ENCODE measurements around the gene MFSD2B.

The MFSD2B gene

GRCh38 chr2:23988371-23988770 lies 21.5 kb upstream of the MFSD2B start:
- Histone ChIP-seq H3K4me3 (ENCODE audit: low read length, poor library complexity, severe bottlenecking) (no peak overlapping the region), H2AFZ (ENCODE audit: low read length) (no peak overlapping the region), H3K9me2 (replicated peaks; ENCODE audit: low read depth, low read length) (no peaks in the 10 kb centered on the region), H3K79me2 (ENCODE audit: insufficient read depth, low read length) (no peaks in the 10 kb centered on the region), H3K36me3 (ENCODE audit: insufficient read depth, low read length) (peaks cover 21% of the 10 kb centered on the region; the same call in 1 of the 2 replicates), H3K4me1 (ENCODE audit: insufficient read depth, low read length, poor library complexity, severe bottlenecking) (no peaks in the 10 kb centered on the region), H3K9ac (ENCODE audit: low read depth, low read length, poor library complexity, severe bottlenecking) (no peak overlapping the region), H3K4me2 (ENCODE audit: low read depth, low read length, poor library complexity, severe bottlenecking) (no peak overlapping the region), H3F3A (ENCODE audit: low read depth) (no peaks in the 10 kb centered on the region), H3K27me3 (ENCODE audit: insufficient read depth, low read length, poor library complexity, severe bottlenecking) (no peaks in the 10 kb centered on the region), H3K9me3 (ENCODE audit: insufficient read depth, low read depth, low read length) (no peaks in the 10 kb centered on the region), H4K20me1 (ENCODE audit: insufficient read depth, low read length, poor library complexity, severe bottlenecking) (no peaks in the 10 kb centered on the region)
- peak; percentile 67 for TF ChIP-seq CTCF (conservative IDR thresholded peaks at IDR 0.05; ENCODE audit: low read length)
- no peak for TF ChIP-seq EZH2phosphoT487 (IDR thresholded peaks at IDR 0.05; ENCODE audit: borderline replicate concordance)

GRCh38 chr2:23992931-23993330 lies 17.0 kb upstream of the MFSD2B start:
- peaks cover 5% of the 10 kb centered on the region; the same call in 1 of the 2 replicates for H3K36me3 ChIP-seq (ENCODE audit: insufficient read depth, low read length)
- H3K4me2 ChIP-seq (ENCODE audit: low read depth, low read length, poor library complexity, severe bottlenecking) = no peak overlapping the region
- TF ChIP-seq CTCF (conservative IDR thresholded peaks at IDR 0.05; ENCODE audit: low read length) (no peak), EZH2phosphoT487 (IDR thresholded peaks at IDR 0.05; ENCODE audit: borderline replicate concordance) (no peak)
- no peaks in the 10 kb centered on the region for H3K9me3 ChIP-seq (ENCODE audit: insufficient read depth, low read depth, low read length)
- no peaks in the 10 kb centered on the region for H3K9me2 ChIP-seq (replicated peaks; ENCODE audit: low read depth, low read length)
- H3K79me2 ChIP-seq (ENCODE audit: insufficient read depth, low read length) = no peaks in the 10 kb centered on the region
- no peak overlapping the region for H2AFZ ChIP-seq (ENCODE audit: low read length)
- H3K4me3 ChIP-seq (ENCODE audit: low read length, poor library complexity, severe bottlenecking) = no peak overlapping the region
- H3K9ac ChIP-seq (ENCODE audit: low read depth, low read length, poor library complexity, severe bottlenecking) = no peak overlapping the region
- H3K27me3 ChIP-seq (ENCODE audit: insufficient read depth, low read length, poor library complexity, severe bottlenecking) = no peaks in the 10 kb centered on the region
- no peaks in the 10 kb centered on the region for H3F3A ChIP-seq (ENCODE audit: low read depth)
- no peaks in the 10 kb centered on the region for H4K20me1 ChIP-seq (ENCODE audit: insufficient read depth, low read length, poor library complexity, severe bottlenecking)
- no peaks in the 10 kb centered on the region for H3K4me1 ChIP-seq (ENCODE audit: insufficient read depth, low read length, poor library complexity, severe bottlenecking)

GRCh38 chr2:23993736-23994269 lies 16.1 kb upstream of the MFSD2B start:
- Histone ChIP-seq H3K4me2 (ENCODE audit: low read depth, low read length, poor library complexity, severe bottlenecking) (no peak overlapping the region), H3K79me2 (ENCODE audit: insufficient read depth, low read length) (no peaks in the 10 kb centered on the region), H3K9me3 (ENCODE audit: insufficient read depth, low read depth, low read length) (no peaks in the 10 kb centered on the region), H3K36me3 (ENCODE audit: insufficient read depth, low read length) (peaks cover 7% of the 10 kb centered on the region; the same call in 1 of the 2 replicates), H3K9me2 (replicated peaks; ENCODE audit: low read depth, low read length) (no peaks in the 10 kb centered on the region), H3K4me3 (ENCODE audit: low read length, poor library complexity, severe bottlenecking) (no peak overlapping the region), H3K4me1 (ENCODE audit: insufficient read depth, low read length, poor library complexity, severe bottlenecking) (no peaks in the 10 kb centered on the region), H4K20me1 (ENCODE audit: insufficient read depth, low read length, poor library complexity, severe bottlenecking) (no peaks in the 10 kb centered on the region), H2AFZ (ENCODE audit: low read length) (no peak overlapping the region), H3K27me3 (ENCODE audit: insufficient read depth, low read length, poor library complexity, severe bottlenecking) (no peaks in the 10 kb centered on the region), H3K9ac (ENCODE audit: low read depth, low read length, poor library complexity, severe bottlenecking) (no peak overlapping the region), H3F3A (ENCODE audit: low read depth) (no peaks in the 10 kb centered on the region)
- no peak for TF ChIP-seq EZH2phosphoT487 (IDR thresholded peaks at IDR 0.05; ENCODE audit: borderline replicate concordance)
- TF ChIP-seq CTCF (conservative IDR thresholded peaks at IDR 0.05; ENCODE audit: low read length) = no peak
